ENCODE data around the gene AOPEP.

The AOPEP gene

DNA sequence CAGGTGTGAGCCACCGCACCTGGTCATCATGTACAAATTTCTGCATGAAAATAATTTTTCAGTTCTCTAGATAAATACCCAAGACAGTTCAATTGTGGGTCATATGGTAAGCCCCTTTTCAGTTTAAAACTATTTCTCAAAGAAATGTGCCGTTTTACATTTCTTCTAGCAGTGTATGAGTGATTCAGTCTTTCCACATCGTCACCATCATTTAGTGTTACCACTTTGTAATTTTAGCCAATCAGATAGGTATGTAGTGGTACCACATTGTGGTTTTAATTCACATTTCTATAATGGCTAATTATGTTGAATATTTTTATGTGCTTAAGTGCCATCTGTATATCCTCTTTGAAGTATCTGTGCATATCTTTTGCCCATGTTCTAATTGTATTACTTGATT lies 163.1 kb downstream of the AOPEP start:
- no peak for DNase-seq (ENCODE audit: extremely low read depth, low read depth)
- no peak overlapping the region for H3K4me3 ChIP-seq (replicated peaks; ENCODE audit: low read depth, low read length)
- TF ChIP-seq CTCF (IDR thresholded peaks at IDR 0.05; ENCODE audit: low read depth, low read length, missing control alignments), result no peak

DNA sequence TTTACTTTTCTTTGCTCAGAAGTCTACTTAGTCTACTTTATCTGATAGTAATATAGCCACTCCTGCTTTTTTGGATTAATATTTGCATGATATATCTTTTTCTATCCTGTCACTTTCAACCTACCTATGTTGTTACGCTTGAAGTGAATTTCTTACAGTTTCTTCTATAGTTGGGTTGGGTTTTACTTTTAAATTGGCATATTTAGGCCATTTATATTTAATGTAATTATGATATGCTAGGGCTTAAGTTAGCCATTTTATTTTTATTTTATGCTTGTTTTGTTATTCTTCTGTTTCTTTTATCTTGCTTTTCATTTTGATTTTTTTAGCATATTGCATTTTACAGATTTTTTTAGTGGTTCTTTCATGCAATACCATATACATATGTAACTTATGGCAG lies 164.7 kb downstream of the AOPEP start:
- TF ChIP-seq CTCF (IDR thresholded peaks at IDR 0.05; ENCODE audit: low read depth, low read length, missing control alignments), result no peak
- H3K4me3 ChIP-seq (replicated peaks; ENCODE audit: low read depth, low read length), result no peak overlapping the region
- DNase-seq (ENCODE audit: extremely low read depth, low read depth), result no peak

DNA sequence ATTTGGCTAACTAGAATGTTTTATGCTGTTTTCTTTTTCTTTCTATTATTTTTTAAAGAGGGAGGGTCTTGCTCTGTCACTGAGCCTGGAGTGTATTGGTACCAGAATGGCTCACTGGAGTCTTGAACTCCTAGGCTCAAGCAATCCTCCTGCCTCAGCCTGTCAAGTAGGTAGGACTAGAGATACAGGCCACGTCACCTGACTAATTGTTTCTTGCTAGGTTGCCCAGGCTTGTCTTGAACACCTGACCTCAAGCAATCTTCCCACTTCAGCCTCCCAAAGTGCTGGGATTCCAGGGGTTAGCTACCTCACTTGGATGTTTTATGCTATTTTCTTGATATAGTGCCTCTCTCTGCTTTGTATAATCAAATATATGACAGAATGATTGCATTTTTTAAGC lies 166.2 kb downstream of the AOPEP start:
- no peak for DNase-seq (ENCODE audit: extremely low read depth, low read depth)
- no peak overlapping the region for H3K4me3 ChIP-seq (replicated peaks; ENCODE audit: low read depth, low read length)
- TF ChIP-seq CTCF (IDR thresholded peaks at IDR 0.05; ENCODE audit: low read depth, low read length, missing control alignments), result no peak

- TF ChIP-seq CTCF (IDR thresholded peaks at IDR 0.05; ENCODE audit: low read depth, low read length, missing control alignments), result no peak
- no peak overlapping the region for H3K4me3 ChIP-seq (replicated peaks; ENCODE audit: low read depth, low read length)
- no peak for DNase-seq (ENCODE audit: extremely low read depth, low read depth)
These were observed 167.7 kb downstream of the AOPEP start for GRCh38 chr9:94894094-94894699.

DNA sequence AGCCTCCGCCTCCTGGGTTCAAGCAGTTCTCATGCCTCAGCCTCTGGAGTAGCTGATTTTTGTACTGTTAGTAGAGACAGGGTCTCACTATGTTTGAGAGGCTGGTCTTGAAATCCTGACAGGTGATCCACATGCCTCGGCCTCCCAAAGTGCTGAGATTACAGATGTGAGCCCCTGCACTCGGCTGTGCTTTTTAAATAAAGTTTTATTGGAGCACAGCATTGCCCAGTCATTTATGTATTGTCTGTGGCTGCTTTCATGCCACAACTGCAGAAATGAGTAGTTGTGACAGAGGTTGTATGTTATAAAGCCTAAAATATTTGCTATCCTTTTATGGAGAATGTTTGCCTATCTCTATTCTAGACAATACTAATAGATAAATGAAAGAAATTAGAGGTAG lies 169.2 kb downstream of the AOPEP start:
- no peak overlapping the region for H3K4me3 ChIP-seq (replicated peaks; ENCODE audit: low read depth, low read length)
- no peak for DNase-seq (ENCODE audit: extremely low read depth, low read depth)
- no peak for TF ChIP-seq CTCF (IDR thresholded peaks at IDR 0.05; ENCODE audit: low read depth, low read length, missing control alignments)

GRCh38 chr9:94896512-94896911 lies 170.0 kb downstream of the AOPEP start:
- DNase-seq (ENCODE audit: extremely low read depth, low read depth), result no peak
- TF ChIP-seq CTCF (IDR thresholded peaks at IDR 0.05; ENCODE audit: low read depth, low read length, missing control alignments), result no peak
- H3K4me3 ChIP-seq (replicated peaks; ENCODE audit: low read depth, low read length), result no peak overlapping the region

Measured in HFF-Myc (cell line).